NK-92 (cell line): ENCODE data around the gene ZRANB1.

ENCODE experiments used
- DNase-seq: peaks from one replicate; lab custom pipeline; 2025; ENCODE audit not compliant: unreplicated experiment; lab: John Stamatoyannopoulos, UW

ZRANB1 gene

GRCh38 chr10:125004571-125005311 lies 62.8 kb downstream of the ZRANB1 start:
- no peak for DNase-seq

- no peak for DNase-seq
These were observed 63.6 kb downstream of the ZRANB1 start for GRCh38 chr10:125005312-125006187.

GRCh38 chr10:125006188-125006680 lies 64.3 kb downstream of the ZRANB1 start:
- DNase-seq: no peak

GRCh38 chr10:125006921-125007426 lies 65.1 kb downstream of the ZRANB1 start:
- DNase-seq: no peak

- DNase-seq: no peak
These were observed 65.5 kb downstream of the ZRANB1 start for GRCh38 chr10:125007436-125007835.

- DNase-seq: no peak
These were observed 67.0 kb downstream of the ZRANB1 start for GRCh38 chr10:125008689-125009638.

GRCh38 chr10:125009661-125010161 lies 67.8 kb downstream of the ZRANB1 start:
- DNase-seq: no peak

- no peak for DNase-seq
These were observed 68.4 kb downstream of the ZRANB1 start for GRCh38 chr10:125010362-125010761.

- no peak for DNase-seq
These were observed 69.4 kb downstream of the ZRANB1 start for GRCh38 chr10:125011171-125011925.

- DNase-seq: no peak
These were observed 70.2 kb downstream of the ZRANB1 start for GRCh38 chr10:125011926-125012705.

- DNase-seq: no peak
These were observed 71.1 kb downstream of the ZRANB1 start for GRCh38 chr10:125012851-125013528.

- DNase-seq: no peak
These were observed 71.6 kb downstream of the ZRANB1 start for GRCh38 chr10:125013529-125013872.

GRCh38 chr10:125014086-125014830 lies 72.3 kb downstream of the ZRANB1 start:
- no peak for DNase-seq

GRCh38 chr10:125014836-125015355 lies 73.0 kb downstream of the ZRANB1 start:
- DNase-seq: no peak

- no peak for DNase-seq
These were observed 73.5 kb downstream of the ZRANB1 start for GRCh38 chr10:125015356-125015944.

- DNase-seq: no peak
These were observed 74.2 kb downstream of the ZRANB1 start for GRCh38 chr10:125016123-125016522.

- no peak for DNase-seq
These were observed 74.8 kb downstream of the ZRANB1 start for GRCh38 chr10:125016611-125017202.
